ENCODE measurements around the gene LRMDA. TPM values are rescaled to one million over a fixed set of nuclear protein-coding genes. Genes with fewer than 3 reads are reported as not detected.

LRMDA gene
- total RNA-seq, 1 experiment from 2014 or later = 4.8 TPM

DNA sequence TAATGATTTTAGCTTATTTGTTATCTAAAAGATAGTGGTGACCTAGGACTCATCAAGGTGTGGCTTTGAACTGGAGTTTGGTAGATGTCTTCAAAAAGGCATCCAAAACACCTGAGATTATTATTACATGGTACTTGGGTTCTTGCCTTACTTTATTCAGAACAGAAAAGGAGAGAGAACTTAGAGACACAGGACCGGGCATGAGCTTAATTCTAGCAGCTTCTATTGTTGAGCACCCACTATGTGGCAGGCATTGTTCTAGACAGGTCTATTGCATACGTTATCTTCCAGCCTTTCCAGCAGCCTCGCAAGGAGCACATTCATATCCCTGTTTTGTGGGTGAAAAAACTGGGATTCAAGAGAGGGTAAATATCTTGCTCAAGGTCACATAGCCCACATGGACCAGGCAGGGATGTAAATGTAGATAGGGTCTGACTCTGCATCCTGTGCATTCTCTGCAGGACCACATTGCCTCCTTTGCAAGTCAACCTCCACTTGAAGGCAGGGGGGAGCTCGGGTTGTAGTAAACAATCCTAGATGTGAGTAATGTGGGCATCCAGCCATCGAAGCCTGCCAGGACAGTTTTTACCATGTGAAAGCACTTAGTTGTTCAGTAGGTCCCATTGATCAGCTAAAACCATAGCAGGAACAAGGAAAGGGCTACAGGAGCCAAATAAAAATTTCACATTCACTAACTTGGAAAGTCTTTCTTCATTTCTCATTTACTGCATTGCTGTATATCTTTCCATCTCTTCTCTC is 551.4 kb downstream of the LRMDA start:
- H3K9ac ChIP-seq (ENCODE audit: low read length) = no peak overlapping the region
- no peak for ATAC-seq
- no TSS peak for BruUV-seq (replicated peaks)
- no peaks in the 10 kb centered on the region for H3K27me3 ChIP-seq (ENCODE audit: insufficient read depth, low read length)
- H3K9me2 ChIP-seq (ENCODE audit: insufficient read depth) = no peaks in the 10 kb centered on the region
- no peak overlapping the region for H3K4me2 ChIP-seq (ENCODE audit: low read length)
- H3K4me3 ChIP-seq (replicated peaks in 1 of 2; ENCODE audit: low read depth in 1 of 2, low read length in 2 of 2) = no peak overlapping the region
- DNase-seq (ENCODE audit: low read depth, low spot score) = no peak
- no peak overlapping the region for H3K27ac ChIP-seq (ENCODE audit: low read depth, low read length)
- no peak overlapping the region for H2AFZ ChIP-seq (ENCODE audit: low read depth, low read length, poor library complexity, severe bottlenecking)
- H3K79me2 ChIP-seq (ENCODE audit: insufficient read depth, low read length) = no peaks in the 10 kb centered on the region
- no peak for TF ChIP-seq ELF1 (IDR thresholded peaks at IDR 0.05; ENCODE audit: borderline replicate concordance, low read depth)
- no peak for TF ChIP-seq POLR2A (IDR thresholded peaks at IDR 0.05; ENCODE audit: borderline replicate concordance, extremely low read depth, insufficient read depth, insufficient read length)
- no peak for TF ChIP-seq SIN3A (IDR thresholded peaks at IDR 0.05; ENCODE audit: low read depth)
- TF ChIP-seq, protein P1, sequence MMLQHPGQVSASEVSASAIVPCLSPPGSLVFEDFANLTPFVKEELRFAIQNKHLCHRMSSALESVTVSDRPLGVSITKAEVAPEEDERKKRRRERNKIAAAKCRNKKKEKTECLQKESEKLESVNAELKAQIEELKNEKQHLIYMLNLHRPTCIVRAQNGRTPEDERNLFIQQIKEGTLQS (IDR thresholded peaks at IDR 0.05) = no peak
- no peak for TF ChIP-seq YY1 (IDR thresholded peaks at IDR 0.05; ENCODE audit: extremely low read depth, insufficient replicate concordance, low read depth, low read length)
- TF ChIP-seq JUND (IDR thresholded peaks at IDR 0.05) = no peak
- TF ChIP-seq EZH2phosphoT487 (IDR thresholded peaks at IDR 0.05; ENCODE audit: borderline replicate concordance) = no peak
- TF ChIP-seq SRF (IDR thresholded peaks at IDR 0.05; ENCODE audit: low read depth) = no peak
- TF ChIP-seq CEBPB (IDR thresholded peaks at IDR 0.05; ENCODE audit: low read depth) = no peak
- no peak for TF ChIP-seq MAX (IDR thresholded peaks at IDR 0.05)
- TF ChIP-seq, protein P2, sequence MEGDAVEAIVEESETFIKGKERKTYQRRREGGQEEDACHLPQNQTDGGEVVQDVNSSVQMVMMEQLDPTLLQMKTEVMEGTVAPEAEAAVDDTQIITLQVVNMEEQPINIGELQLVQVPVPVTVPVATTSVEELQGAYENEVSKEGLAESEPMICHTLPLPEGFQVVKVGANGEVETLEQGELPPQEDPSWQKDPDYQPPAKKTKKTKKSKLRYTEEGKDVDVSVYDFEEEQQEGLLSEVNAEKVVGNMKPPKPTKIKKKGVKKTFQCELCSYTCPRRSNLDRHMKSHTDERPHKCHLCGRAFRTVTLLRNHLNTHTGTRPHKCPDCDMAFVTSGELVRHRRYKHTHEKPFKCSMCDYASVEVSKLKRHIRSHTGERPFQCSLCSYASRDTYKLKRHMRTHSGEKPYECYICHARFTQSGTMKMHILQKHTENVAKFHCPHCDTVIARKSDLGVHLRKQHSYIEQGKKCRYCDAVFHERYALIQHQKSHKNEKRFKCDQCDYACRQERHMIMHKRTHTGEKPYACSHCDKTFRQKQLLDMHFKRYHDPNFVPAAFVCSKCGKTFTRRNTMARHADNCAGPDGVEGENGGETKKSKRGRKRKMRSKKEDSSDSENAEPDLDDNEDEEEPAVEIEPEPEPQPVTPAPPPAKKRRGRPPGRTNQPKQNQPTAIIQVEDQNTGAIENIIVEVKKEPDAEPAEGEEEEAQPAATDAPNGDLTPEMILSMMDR (IDR thresholded peaks at IDR 0.05 in 2 of 3, conservative IDR thresholded peaks at IDR 0.05 in 1 of 3; ENCODE audit: borderline replicate concordance in 1 of 3, insufficient read depth in 1 of 3, low read depth in 2 of 3, low read length in 2 of 3) = no peak
- TF ChIP-seq EGR1 (IDR thresholded peaks at IDR 0.05; ENCODE audit: low read depth) = no peak
- no peak for TF ChIP-seq ZBTB33 (IDR thresholded peaks at IDR 0.05; ENCODE audit: extremely low read depth, insufficient replicate concordance, low read length)
- TF ChIP-seq TCF7L2 (IDR thresholded peaks at IDR 0.05; ENCODE audit: borderline replicate concordance, extremely low read depth, insufficient read depth, insufficient read length) = no peak
- TF ChIP-seq ZFX (IDR thresholded peaks at IDR 0.05) = no peak
- CTCF ChIA-PET = no interaction called here
- POLR2A ChIA-PET = no interaction called here
- peaks cover 0 to 5% of the 10 kb centered on the region in 2 experiments; a peak in 1 of 4 replicates for H3K4me1 ChIP-seq (ENCODE audit: control insufficient read depth in 1 of 2, insufficient read depth in 2 of 2, low read length in 2 of 2)
- no peaks in the 10 kb centered on the region for H4K20me1 ChIP-seq (ENCODE audit: insufficient read depth)
- H3K36me3 ChIP-seq (ENCODE audit: control insufficient read depth in 1 of 2, insufficient read depth in 2 of 2, low read length in 2 of 2) = no peaks in the 10 kb centered on the region
- RAD21 ChIA-PET (ENCODE audit: low non-redundant PET in 1 of 2, low total read pairs in 2 of 2, uncharacterized antibody in 2 of 2, unreplicated experiment in 2 of 2) = no interaction called here
- intact Hi-C loops (cut with micrococcal nuclease) = no loop called here
- H3K9me3 ChIP-seq (ENCODE audit: control insufficient read depth in 1 of 2, insufficient read depth in 1 of 2, low read depth in 1 of 2, low read length in 2 of 2) = no peaks in the 10 kb centered on the region

Measured in HCT116 (cell line).